SK-MEL-5 (cell line): ENCODE data around the gene ATL3. TPM values are rescaled to one million over a fixed set of nuclear protein-coding genes. Genes with fewer than 3 reads are reported as not detected.

Experiments used
- DNase-seq: peaks from one replicate; pipeline ENCODE4 v3.0.0-alpha.2; 2016; ENCODE audit warnings: low read depth, low spot score
- in situ Hi-C: cut with HindIII; loops from 2 replicates; pipeline ENCODE4 v1.10.0; 2016; ENCODE audit warnings: low sequenced_read_pairs, high pct_unique_total_duplicates, low pct_unique_long_range_greater_than_20kb
- total RNA-seq: library from RNA; depleted of rRNA; stranded (reverse); fragments of >200 nt; shearing (Covaris generic); gene quantifications from 2 replicates; pipeline ENCODE4 v1.2.3, GENCODE V29; 2014

Gene ATL3
- total RNA-seq, 1 experiment from 2014 or later = 44.0 TPM

DNA sequence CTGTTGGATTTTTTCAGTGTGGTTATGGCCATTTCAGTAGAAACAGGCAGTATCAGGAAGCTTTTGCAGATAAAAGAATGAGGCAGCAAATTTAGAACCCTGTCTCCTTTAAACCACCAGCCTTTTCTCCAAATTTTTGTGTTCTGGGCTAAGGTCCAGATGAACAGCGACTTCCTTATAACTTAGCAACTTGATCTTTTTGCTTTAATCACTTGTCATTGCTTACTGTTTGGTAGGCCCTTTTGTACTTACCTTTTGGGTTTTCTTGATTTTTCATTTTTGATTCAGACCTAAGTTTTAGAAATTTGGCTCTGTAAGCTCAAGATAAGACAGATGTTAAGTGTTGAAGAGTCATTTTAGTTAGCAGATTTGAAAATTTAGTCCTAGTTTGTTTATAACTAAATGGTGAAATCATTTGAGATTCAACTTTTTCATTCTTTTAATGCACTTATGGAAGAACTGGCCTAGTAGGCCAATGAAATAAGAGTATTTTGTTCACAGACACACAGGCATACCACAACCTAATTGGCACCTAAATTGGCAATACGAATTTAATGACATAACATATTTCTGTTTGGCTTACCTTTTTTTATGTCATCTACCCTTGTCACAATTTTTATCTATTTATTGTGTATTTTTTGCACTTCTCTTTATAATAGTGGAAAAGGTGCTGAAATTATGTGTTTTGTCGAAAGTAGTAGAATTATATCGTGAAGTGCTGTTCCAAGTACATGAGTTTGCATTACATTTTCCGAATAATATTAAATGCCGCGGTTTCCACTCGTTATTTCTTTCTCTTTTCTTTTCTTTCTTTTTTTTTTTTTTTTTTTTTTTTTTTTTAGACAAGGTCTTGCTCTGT, 12.2 kb upstream of the ATL3 start:
- DNase-seq = no peak
- in situ Hi-C loops = no loop called here

DNA sequence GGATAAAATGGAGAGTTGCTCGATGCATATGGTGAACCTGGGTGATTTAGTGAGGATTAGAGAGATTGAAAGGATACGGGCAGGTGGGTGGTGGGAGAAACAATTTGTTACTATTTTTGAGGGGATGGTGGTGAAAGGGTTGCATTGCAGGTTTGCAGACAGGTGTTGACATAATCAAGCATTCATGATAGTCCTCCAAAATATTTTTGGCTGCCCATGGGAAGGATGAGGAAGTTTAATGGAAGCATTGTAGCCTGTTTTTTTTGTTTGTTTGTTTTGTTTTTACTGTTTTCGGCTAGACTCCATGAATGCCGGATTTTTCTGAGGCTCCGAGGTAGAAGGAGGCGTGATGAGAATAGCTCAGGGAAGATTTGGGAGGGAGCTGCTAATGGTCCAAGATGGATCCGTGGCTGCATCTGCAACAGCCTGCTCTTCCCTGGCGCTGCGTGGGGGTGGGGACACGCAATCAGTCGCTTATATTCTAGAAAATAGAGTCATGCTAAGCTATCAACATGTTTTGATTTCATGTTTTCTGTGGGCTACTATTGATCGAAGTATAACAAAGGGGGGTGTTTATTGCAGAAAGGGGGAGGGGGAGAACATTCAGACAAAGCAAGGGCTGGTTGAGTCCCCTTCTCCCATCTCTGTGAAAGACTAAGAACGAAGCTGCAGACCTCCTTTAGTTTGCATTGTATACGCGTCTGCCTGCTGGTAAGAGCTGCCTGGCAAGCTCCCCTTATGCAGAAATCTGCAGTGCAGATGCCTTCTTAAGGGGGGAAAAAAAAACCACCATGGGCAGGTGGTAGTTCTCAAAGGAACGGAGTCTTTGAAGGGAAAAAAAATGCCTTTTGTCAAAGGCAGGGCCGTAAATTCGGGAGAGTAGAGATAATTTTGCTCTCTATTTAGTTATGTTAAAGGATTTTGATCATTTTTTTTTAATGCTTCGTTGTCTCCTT, 11.2 kb upstream of the ATL3 start:
- in situ Hi-C loops = no loop called here

DNA sequence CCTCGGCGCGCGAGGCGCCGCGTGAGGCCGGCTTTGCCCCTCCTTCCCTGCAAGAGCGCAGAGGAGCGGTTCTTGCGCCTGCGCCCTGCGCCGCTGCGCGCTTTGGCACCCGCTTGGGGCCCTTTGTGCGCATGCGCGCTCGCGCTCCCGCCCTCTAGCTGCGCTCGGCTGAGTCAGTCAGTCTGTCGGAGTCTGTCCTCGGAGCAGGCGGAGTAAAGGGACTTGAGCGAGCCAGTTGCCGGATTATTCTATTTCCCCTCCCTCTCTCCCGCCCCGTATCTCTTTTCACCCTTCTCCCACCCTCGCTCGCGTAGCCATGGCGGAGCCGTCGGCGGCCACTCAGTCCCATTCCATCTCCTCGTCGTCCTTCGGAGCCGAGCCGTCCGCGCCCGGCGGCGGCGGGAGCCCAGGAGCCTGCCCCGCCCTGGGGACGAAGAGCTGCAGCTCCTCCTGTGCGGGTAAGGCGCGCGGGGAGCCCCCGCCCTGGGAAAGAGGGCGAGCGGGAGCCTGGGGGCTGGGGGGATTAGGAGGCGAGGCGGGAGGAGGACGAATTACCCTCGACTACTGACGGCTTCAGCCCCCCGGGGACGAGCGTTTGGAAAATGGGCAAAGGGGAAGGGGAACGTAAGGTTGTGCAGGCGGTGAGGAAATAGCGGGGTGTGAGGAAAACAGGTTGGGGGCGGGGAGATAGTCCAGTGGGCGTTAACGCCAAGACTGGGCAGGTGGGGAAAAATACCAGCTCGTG, 10.3 kb upstream of the ATL3 start, which contains the start of gene RTN3:
TSS of gene RTN3 (plus strand) at position 180 of the 745 bp plus-strand sequence. CDS start at position 317, 137 bp downstream.
- in situ Hi-C loops = no loop called here
- DNase-seq = peak; percentile 95

More for the DNA sequence above, 11.2 kb upstream of the ATL3 start:
- peak; percentile 19 for DNase-seq

DNA sequence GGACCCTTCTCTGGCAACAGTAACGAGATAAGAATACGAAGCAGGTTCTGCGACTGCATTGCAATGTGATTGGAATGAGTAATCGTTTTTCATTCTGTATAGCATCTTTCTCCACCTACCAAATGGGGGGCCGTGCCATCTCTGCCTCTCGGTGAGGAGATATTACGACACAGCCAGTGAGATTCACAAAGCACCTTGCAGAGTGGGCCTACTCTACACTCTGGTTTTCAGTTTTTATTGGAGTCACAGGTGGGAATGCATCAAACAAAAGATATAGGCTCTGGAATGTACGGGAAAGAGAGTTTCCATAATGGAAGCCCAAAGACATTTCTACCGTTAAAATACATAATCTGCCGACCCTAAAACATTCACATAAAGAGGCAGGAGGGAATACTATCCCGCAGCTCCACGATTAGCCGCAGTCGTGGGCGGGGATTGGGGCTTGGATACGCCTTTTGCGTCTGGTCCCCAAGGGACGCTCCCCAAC, 9.7 kb upstream of the ATL3 start:
- in situ Hi-C loops = no loop called here

DNA sequence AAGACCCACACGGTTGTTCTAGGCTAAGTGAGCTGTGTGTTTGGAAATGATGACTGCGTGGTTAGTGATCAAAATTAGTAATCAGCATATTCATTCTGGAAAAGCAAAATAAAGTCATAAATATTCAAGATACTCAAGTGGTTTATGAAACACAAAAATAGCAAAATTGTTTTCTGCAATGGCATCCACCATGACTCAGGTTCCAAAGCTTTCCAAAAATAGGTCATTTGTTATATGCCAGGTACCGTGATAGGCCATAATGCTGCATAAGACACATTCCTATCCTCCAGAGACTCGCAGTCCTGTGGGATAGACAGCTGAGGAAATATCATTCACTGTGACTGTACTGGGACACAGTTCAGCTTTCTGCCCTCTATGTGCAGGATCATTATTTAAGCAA, 2.4 kb upstream of the ATL3 start:
- in situ Hi-C loops = no loop called here
- DNase-seq = no peak

More for the DNA sequence above, 9.7 kb upstream of the ATL3 start:
- no peak for DNase-seq

DNA sequence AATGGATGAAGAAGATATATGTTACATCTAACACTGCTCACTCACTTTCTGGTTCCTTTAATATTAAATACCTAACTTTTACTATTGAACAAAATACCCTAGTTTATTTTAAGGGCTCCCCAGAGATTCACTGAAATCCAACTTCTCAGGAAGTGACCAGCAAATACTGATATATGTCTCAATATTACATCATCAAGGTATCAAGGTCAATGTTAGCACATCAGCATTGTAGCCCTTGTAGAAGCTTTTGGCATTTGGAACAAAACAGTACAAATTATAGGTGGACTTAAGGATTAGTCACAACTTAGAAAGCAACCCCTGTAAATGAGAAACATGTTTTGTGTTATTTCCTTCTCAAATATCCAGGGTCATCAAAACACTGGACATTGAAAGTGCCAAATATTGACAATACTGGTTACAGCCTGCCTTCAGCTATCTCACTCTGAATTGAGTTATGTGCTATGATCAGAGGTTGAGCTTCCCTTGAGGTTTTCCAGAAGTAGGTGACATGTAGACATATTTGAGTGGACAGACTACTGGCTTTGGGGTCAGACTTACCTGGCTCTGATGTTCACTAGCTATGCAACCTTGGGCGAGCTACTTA, 1.9 kb upstream of the ATL3 start:
- in situ Hi-C loops = no loop called here
- DNase-seq = no peak

DNA sequence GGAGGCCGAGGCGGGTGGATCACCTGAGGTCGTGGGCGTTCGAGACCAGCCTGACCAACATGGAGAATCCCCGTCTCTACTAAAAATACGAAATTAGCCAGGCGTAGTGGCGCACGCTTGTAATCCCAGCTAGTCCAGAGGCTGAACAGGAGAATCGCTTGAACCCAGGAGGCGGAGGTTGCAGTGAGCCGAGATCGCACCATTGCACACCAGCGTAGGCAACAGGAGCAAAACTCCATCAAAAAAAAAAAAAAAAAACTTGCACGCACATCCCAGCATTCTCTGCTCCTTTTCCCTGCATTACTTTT, 934 bp upstream of the ATL3 start:
- in situ Hi-C loops = no loop called here
- DNase-seq = no peak

DNA sequence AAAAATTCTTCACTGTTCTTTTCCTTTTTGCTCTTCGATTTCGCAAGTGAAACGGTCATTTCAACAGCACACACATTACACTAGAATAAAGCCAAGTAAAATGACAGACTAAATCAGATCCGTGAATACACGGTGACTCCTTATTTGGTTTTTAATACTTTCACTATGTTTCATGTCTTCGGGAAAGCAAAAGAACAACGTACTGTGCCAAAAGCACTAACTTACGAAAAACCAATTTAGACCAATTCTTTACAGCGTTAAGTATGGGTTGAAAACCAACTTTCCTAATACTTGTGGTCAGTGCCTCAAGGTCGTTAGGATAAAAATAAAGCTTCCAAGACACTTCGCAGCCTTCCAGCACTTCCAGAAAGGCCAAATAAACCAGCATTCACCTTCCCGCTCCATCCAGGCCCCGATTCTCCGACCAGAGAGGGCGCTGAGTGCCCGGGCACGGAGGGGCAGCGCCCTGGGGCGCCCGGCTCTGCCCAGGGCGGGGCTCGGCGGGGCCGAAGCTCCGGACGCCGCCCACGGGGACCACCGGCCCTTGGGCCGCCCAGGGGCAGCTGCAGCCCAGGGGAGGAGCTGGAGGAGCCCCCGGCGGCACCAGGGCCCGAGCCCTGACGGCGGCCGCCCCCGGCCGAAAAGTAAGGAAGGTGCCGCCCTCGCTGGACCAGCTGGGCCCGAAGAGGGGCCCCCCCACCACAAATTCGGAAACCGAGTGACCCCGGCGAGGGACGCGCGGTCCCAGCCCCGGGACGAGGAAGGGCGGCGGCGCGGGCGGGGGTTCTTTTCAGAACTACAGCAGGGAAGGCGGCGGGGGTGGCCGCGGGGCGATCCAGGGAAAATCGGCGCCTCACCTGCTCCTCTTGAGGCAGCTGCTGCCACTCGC, 499 bp downstream of the ATL3 start:
- peak; percentile 70 for DNase-seq
- in situ Hi-C loops = no loop called here

DNA sequence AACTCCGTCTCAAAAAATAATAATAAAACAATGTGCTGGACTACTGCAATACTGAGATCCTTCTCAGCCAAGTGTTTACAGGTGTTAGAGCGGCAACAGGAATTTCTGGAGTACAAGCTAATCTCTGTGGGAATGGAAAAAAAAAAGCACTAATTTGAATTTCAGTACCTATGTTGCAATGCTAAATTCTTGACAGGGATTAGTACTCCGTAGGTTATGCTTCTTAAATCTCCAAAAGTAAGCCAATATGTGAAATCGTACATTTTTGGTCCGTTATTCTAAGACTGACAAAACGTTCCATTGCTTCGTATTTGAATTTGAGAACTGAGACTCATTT, 1.1 kb downstream of the ATL3 start:
- in situ Hi-C loops = no loop called here

DNA sequence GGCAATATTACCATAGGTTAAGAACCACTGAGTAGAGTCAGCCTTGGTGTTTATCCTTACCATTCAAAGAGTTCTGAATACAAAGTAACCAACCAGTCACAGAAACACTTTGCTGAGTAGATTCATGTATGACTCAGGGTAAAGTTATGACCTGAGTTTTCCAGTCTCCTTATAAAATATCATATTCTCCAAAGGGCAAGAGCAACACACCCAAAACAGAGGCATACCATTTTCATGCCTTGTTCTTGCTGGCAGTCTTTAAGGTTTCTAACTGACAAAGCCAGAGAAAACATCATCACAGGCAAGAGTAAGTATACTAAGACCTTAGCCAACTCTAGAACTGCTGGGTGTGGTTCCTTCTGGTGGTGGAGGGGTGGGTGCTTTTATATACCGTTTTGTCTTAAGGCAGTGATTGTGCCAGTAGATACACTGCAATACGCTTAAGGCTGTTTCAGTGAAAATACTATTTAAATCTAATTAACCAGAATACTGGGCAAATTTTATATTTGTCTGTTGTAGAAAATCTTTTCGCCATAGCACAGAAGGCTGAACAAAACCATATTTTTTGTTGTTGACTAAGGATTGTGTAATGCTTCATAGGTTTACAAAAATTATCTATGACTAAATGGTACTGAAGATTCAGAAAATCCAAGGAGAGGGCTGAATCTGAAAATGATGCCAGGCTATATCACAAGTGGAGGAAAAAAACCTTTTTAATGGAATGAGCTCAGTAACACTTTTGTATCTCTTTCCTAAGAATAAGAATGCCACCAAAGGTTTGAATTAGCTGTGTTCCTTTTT, 3.0 kb downstream of the ATL3 start:
- no peak for DNase-seq

More for the DNA sequence above, 1.1 kb downstream of the ATL3 start:
- DNase-seq = no peak

DNA sequence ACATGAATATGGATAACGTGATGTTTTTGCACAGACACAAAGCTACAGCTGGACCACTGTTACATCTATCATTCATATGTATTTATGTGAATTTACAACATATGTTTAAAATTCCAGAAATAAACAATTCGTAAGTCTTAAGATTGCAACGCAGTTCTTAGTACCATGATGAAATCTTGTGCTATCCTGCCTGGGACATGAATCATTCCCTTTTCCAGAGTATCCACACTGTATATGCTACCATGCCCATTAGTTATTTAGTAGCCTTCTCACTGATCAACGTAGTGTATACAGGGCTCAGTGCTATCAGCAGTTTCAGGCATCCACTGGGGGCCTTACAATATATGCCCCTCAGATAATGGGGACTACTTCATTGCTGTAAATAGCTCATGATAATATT, 4.3 kb downstream of the ATL3 start:
- no peak for DNase-seq
- in situ Hi-C loops = no loop called here

More for the DNA sequence above, 3.0 kb downstream of the ATL3 start:
- in situ Hi-C loops = no loop called here

DNA sequence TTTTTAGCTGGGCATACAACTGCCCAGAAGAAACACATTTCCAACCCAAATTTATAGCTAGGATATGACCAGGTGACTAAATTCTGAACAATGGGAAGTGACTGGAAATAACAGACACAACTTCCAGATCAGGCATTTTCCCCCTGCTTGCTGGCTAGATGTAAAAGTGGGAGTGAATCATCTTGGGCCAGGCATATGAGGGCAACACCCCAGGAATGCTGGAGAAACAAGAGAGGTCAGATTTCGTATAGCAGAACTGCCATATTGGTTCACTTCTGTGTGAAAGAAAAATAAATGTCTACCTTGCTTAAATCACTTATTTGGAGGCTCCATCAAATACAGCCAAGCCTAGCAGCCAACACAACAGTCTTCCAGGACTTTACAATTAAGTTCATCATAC, 7.4 kb downstream of the ATL3 start:
- in situ Hi-C loops = no loop called here
- no peak for DNase-seq

DNA sequence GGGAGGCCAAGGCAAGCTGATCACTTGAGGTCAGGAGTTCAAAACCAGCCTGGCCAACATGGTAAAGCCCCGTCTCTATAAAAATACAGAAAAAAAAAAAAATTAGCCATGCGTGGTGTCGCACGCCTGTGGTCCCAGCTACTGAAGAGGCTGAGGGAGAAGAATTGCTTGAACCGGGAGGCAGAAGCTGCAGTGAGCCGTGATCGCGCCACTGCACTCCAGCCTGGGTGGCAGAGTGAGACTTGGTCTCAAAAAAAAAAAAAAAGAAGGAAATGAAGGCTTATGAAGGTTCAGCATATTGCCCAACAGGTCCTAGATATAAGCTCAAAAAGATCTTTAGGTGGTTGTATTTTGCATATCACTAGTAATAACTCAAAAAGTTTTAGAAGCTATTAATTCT, 10.2 kb downstream of the ATL3 start:
- no peak for DNase-seq
- in situ Hi-C loops = no loop called here

DNA sequence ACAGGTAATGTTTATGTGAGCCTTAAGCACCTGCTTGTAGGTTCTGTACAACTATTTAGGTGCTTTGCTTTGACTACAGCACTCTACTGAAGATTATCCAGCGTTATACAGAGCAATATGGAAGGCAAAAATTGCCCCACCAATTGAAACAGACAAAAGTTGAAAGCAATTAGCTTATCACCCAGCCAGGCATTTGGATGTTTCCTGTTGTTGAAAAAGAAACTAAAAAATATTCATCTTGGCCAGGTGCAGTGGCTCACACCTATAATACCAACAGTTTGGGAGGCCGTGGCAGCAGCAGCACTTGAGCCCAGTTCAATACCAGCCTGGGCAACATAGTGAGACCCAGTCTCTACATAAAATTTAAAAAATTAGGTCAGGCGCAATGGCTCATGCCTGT, 18.5 kb downstream of the ATL3 start:
- no peak for DNase-seq
- in situ Hi-C loops = no loop called here

DNA sequence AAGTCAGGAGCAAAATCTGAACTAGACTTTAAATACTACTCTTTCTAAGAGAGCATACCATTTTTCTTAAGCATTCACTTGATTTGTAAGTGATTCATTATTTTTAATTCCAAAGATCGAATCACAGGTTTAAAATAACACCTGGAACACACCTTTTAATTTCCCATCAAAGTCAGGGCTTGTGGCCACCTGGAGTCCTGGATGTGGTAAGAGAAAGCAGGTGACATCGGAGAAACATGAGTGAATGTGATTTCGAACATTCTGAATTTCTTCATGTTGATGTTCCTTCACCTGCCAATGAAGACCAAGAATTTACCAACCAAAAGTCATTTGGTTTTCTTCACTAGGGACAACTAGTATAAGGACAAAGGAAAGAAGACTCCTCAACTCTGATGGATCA, 28.0 kb downstream of the ATL3 start:
- no peak for DNase-seq
- in situ Hi-C loops = no loop called here

DNA sequence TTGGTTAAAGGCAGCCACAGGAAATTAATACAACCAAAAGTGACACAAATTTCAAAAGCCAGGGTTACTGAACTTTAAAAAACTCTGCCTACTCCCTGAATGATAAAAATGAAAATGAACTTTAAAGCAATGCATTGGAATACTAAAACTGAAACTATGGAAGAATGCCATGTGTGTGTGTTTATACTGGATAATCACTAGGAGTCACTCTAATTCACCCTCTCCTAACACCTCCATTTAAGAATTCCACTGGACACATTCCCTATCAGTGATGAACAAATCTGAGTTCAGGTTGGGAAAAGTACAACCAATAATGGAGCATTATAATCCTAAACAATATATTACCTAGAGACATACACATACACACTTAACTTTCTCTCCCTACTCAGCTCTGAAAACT, 29.4 kb downstream of the ATL3 start:
- in situ Hi-C loops = no loop called here
- DNase-seq = no peak
